DMS53 (cell line): ENCODE results near the gene STIM1.

Source experiments
- DNase-seq: peaks from one replicate; lab custom pipeline; 2025; lab: John Stamatoyannopoulos, UW

Gene STIM1

GRCh38 chr11:3952715-3953114, 97.3 kb downstream of the STIM1 start:
- no peak for DNase-seq

DNA sequence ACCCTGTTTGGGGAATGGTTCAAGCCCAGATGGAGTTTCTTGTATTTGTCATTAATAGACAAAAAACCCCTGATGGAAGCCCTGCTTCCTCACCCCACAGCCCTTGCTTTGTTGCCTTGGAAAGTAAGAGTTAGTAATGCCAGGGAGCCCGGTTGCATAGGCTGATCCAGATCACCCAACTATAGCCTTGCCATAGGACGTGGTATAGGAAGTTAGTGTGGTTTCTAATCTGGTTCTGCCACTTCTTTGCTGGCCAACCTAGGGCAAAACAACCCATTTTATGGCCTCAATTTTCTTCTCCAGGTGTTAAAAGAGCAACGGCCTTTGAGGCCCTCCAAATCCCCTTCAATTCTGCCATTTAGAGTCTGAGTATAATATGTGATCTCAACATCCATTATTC, 97.9 kb downstream of the STIM1 start:
- DNase-seq: no peak

DNA sequence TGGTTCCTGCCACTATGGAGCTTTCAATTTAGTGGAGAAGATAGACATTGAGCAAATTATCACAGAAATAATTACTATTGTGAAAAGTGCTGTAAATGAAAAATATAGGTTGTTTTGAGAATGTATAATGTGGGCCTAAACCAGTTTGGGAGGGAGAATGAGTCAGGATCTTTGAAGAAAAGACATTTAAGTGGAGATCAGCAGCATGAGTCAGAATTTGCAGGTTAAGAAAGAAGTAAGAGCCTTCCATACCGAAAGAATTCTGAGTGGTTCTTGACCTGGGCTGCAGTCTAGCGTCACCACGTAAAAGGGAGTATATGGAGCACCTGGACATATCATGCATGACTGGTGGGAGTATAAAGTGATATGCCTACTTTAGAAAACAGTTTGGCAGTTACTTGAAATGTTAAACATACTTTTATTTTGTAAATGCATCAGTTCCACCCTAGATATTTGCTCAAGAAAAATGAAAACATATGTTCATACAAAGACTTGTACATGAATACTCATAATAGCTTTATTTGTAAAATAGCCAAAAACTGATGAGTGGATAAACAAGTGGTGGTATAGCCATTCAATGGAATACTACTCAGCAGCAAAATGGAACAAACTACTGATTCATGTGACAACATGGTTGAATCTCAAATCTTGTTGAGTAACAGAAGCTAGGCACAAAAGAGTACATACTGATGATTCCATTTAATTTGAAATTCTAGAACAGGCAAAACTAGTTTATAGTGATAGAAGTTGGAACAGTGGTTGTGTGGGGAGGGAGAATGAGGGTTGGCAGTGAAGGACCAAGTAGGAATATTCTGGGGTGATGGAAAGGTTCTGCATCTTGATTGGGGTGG, 99.2 kb downstream of the STIM1 start:
- DNase-seq: peak; percentile 19

DNA sequence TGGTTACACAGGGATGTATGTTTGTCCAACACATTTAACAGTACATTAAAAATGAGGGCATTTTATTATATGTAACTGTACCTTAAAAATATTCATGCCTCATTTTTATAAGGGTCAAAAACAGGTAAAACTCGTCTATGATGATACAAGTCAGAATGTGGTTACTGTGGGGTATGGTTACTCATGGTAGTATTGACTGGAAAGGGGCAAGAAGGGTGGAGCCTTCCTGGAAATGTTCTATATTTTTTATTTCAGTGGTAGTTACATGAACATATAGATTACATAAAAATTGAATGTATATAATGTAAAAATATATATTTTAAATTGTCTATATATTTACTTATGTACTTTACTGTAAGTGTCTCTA, 99.8 kb downstream of the STIM1 start:
- DNase-seq: no peak

GRCh38 chr11:3956038-3956437, 100.6 kb downstream of the STIM1 start:
- no peak for DNase-seq

DNA sequence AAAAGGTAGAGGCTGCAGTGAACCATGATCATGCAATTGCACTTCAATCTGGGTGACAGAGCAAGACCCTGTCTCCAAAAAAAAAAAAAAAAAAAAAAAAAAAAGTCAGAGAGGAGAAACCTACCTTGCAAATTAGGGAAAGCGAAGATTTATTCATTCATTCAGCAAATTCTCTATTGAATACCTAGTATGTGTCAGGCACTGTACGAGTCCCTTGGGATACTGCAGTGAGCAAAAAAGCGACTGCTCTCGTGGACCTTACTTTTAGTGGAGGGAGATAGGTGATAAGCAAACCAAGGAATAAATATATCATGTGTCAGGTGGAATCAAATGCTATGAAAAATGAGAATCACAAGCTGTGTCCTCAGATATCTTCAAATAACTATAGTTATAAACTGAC, 101.3 kb downstream of the STIM1 start:
- DNase-seq: no peak

- no peak for DNase-seq
Observed at GRCh38 chr11:3957437-3957836, 102.0 kb downstream of the STIM1 start.

GRCh38 chr11:3958281-3958680, 102.8 kb downstream of the STIM1 start:
- DNase-seq: no peak

GRCh38 chr11:3959015-3959902, 103.8 kb downstream of the STIM1 start:
- peak; percentile 45 for DNase-seq

- no peak for DNase-seq
Observed at GRCh38 chr11:3959903-3960265, 104.4 kb downstream of the STIM1 start.

DNA sequence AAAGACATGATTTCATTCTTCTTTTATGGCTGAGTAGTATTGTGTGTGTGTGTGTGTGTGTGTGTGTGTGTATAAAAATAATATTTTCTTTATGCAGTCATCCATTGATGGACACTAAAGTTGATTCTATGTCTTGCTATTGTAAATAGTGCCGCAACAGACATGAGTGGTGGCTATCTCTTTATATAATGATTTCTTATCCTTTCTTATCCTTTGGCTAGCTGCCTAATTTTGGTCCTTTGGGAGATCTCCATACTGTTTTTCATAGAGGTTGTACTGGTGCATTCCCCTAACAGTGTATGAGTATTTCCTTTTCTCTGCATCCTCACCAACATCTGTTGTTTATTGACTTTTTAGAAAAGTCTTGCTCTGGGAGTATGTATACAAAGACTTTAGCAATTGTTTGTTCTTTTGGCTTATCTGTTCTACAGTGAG, 107.0 kb downstream of the STIM1 start:
- DNase-seq: peak; percentile 38

GRCh38 chr11:3964056-3964455, 108.6 kb downstream of the STIM1 start:
- DNase-seq: no peak

- DNase-seq: no peak
Observed at GRCh38 chr11:3964935-3965604, 109.6 kb downstream of the STIM1 start.

- DNase-seq: no peak
Observed at GRCh38 chr11:3967695-3968094, 112.2 kb downstream of the STIM1 start.

GRCh38 chr11:3969200-3969599, 113.7 kb downstream of the STIM1 start:
- DNase-seq: no peak

DNA sequence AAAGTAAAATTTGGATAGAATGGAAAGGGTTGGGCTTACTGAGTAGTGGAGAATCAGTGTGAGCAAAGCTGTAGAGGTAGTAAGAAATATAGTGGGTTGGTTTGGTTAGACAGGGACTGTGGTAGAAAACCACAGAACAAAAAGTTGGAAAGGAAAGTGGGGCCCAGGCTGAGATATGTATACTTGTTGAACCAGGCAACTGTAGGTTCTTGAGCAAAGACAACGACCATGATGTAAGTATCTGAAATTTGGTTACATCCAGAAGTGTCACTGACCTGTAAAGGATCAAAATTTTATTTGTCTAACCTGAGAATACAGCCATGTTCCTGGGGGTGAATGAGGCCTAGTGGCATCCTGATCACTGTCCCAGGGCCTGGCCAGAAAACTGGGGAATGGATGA, 114.1 kb downstream of the STIM1 start:
- DNase-seq: no peak

DNA sequence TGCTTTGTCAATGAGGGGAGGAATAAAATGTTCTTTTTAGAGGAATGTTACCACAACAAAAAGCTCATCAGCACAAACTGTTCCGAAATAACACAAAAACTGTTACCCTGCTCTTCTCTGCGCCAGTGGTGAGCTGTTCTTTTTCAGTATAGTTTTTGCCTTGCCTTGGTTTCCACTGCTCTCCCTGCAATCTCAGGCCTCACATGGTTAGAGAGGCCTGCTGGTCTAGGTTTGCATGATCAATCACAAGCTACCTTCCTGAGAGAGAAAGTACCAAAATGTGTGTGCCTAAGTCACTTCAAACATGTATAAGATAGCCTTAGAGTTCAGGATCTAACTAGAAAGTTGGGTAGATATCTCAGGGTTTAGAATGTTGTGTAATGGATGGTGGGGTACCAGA, 114.6 kb downstream of the STIM1 start:
- no peak for DNase-seq

GRCh38 chr11:3971756-3972404, 116.4 kb downstream of the STIM1 start:
- DNase-seq: no peak

DNA sequence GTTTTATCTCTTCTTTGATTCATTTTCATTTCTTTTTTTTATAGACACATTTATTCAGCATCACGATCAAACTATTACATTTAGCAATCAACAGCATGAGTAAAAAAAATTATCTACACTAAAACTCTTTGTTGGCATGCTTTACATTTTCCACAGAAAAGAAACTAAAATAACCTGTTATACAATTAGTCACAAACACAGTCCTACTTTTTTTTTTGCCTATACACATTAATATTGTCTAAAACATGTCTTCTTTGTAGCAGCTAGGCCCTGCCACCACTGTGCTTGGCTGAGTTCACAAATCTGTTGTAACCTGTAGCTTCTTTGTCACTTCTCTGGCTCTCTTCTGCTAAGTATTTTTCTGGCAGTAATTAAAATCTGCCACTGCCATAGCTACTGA, 117.0 kb downstream of the STIM1 start:
- no peak for DNase-seq

DNA sequence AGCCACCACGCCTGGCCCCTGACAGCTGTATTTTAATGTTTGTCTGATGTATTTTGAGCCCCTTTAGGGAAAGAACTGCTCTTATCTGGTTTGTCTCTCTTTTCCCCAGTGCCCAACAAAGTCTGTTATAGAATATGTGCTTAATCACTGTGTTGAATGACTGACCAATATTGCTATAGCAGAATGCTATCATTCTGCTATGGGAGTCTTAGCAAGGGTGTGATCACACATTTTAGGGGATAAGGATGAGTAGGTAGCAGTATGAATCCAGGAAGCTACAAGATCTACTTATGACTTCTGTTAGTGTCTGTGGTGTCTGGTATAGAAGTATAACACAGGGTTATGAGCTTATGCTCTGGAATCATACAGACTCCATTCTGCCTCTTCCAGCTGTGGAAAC, 121.6 kb downstream of the STIM1 start:
- DNase-seq: no peak

DNA sequence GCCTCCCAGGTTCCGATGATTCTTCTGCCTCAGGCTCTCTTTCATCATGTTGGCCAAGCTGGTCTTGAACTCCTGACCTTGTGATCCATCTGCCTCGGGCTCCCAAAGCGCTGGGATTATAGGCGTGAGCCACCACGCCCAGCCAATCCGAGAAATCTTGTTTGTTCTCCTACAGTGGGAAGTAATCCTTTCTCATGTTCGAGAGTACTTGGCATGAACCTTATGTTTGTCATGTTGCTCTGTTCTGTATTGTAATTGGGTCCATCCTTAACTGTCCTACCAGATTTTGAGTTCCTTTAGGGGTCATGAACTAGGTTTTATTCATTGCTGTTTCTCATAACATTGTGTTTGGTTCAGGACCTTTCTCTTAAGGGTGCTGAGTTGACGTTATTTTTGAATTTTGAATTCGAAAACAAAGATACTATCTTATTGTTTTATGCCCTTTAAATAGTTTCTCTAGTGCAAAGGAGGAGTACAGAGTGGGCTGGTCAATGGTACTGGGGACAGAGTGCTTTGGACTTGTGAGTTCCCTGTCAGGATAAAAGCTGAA, 125.7 kb downstream of the STIM1 start:
- DNase-seq: no peak

- DNase-seq: no peak
Observed at GRCh38 chr11:3982431-3982830, 127.0 kb downstream of the STIM1 start.
